Measurements from ENCODE around the gene CCDC149. TPM values are rescaled to one million over a fixed set of nuclear protein-coding genes. Genes with fewer than 3 reads are reported as not detected.

Gene CCDC149
- total and polyA plus RNA-seq, 2 of the 4 experiments (the other 2 are of a cell fraction), result 6.7 to 7.0 TPM

DNA sequence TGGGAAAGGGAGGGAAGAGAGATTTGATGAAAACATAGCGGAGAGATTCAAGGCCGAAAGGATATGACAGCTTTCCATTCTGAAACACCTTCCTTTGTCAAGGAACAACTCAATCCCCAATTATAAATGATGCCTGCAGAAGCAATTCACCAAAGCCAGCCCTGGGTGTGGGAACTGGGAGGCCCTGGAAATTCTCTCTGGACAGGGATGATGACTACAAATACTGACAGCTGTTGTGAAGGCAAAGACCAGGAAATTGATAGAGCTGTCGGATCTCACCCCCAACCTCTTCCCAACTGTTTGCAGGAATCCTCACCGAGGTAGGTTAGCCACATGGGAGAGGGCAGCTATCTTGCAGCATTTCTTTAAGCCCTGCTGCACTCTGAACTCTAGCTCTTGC lies 54.3 kb downstream of the CCDC149 start:
- dilution Hi-C loops (cut with HindIII; ENCODE audit: low sequenced_read_pairs, unreplicated experiment) (no loop called here), in situ Hi-C loops (cut with MboI; ENCODE audit: low sequenced_read_pairs) (no loop called here), intact Hi-C loops (cut with micrococcal nuclease) (loop anchor here (10.0 kb wide), 1 partner anchor 516 kb away; the partner anchor contains the start of gene ANAPC4)
- Histone ChIP-seq H3K4me1 (ENCODE audit: control insufficient read depth, insufficient read depth, low read length) (peaks cover 8% of the 10 kb centered on the region), H3K4me2 (ENCODE audit: low read depth, low read length) (peak overlapping the region; percentile 48), H4K5ac (ENCODE audit: low read depth, low read length) (no peak overlapping the region; the same call in 1 of the 2 replicates), H3K4me3 (ENCODE audit: insufficient read depth, low read depth, low read length) (no peak overlapping the region), H4K91ac (ENCODE audit: insufficient read depth, low read depth, low read length) (peak overlapping the region; percentile 27; the same call in 1 of the 2 replicates), H2BK20ac (ENCODE audit: low read depth, low read length) (peak overlapping the region; percentile 36; the same call in 1 of the 2 replicates), H2BK5ac (ENCODE audit: low read depth, low read length, poor library complexity, severe bottlenecking) (no peak overlapping the region), H3K18ac (ENCODE audit: low read depth, low read length) (peak overlapping the region; percentile 87), H2AK9ac (replicated peaks; ENCODE audit: low read depth, low read length, poor library complexity) (no peak overlapping the region), H4K8ac (ENCODE audit: low read depth in 2 of 2, low read length in 2 of 2) (peak overlapping the region in 1 of 2 experiments; percentile 28; a peak in 1 of 4 replicates), H2AFZ (replicated peaks; ENCODE audit: low read length, poor library complexity) (no peak overlapping the region), H3K23ac (ENCODE audit: low read depth, low read length) (no peak overlapping the region), H3K56ac (ENCODE audit: extremely low read depth, insufficient read depth, low read length) (no peak overlapping the region), H2BK15ac (ENCODE audit: low read depth, low read length) (no peak overlapping the region), H3K27me3 (ENCODE audit: control insufficient read depth, insufficient read depth, low read length) (no peaks in the 10 kb centered on the region), H4K20me1 (ENCODE audit: insufficient read depth, low read length) (no peaks in the 10 kb centered on the region), H2AK5ac (ENCODE audit: low read depth, low read length) (peak overlapping the region; percentile 3; the same call in 1 of the 2 replicates), H3K9me1 (ENCODE audit: insufficient read depth, low read length) (peaks cover 4% of the 10 kb centered on the region; the same call in 1 of the 2 replicates), H3K36me3 (ENCODE audit: control insufficient read depth, insufficient read depth, low read length) (no peaks in the 10 kb centered on the region), H2BK120ac (ENCODE audit: low read depth, low read length) (peak overlapping the region; percentile 36; the same call in 1 of the 2 replicates), H3K79me1 (ENCODE audit: low read depth in 1 of 2, low read length in 2 of 2) (peaks cover 0 to 4% of the 10 kb centered on the region in 2 experiments; a peak in 1 of 4 replicates), H3K9ac (ENCODE audit: low read depth, low read length) (no peak overlapping the region), H3K4ac (ENCODE audit: low read depth, low read length) (0 out of 2 replicates have a peak overlapping the region, but pooled peaks have one; percentile 26), H3K9me3 (ENCODE audit: control insufficient read depth, insufficient read depth, low read length) (peaks cover 4% of the 10 kb centered on the region; the same call in 1 of the 2 replicates), H3K14ac (replicated peaks; ENCODE audit: low read depth, low read length) (peak overlapping the region; percentile 46; the same call in 1 of the 2 replicates), H3K27ac (ENCODE audit: insufficient read depth, low read length) (no peak overlapping the region)
- BruUV-seq (replicated peaks), result no TSS peak
- 100% methylated on average over 2 of the region's 4 CpGs; no CpG with 5 or more reads in 1 of the 2 experiments for WGBS, 2 experiments (ENCODE audit: extremely low coverage in 2 of 2, insufficient read length in 1 of 2)
- ChIA-PET POLR2A (ENCODE audit: unreplicated experiment) (interaction anchor here (0.6 to 0.7 kb wide), 2 partner anchors 19 to 168 kb away, joined by 3 to 5 read pairs; no protein-coding TSS in a partner anchor), CTCF (interaction anchor here (0.9 kb wide), 1 partner anchor 11 kb away, joined by 4 read pairs; no protein-coding TSS in a partner anchor)
- no peak for DNase-seq
- no peak for ATAC-seq (ENCODE audit: low read depth)
- TF ChIP-seq FOS (IDR thresholded peaks at IDR 0.05; ENCODE audit: low read depth, low read length), result no peak
- no peak for TF ChIP-seq MAZ (IDR thresholded peaks at IDR 0.05; ENCODE audit: borderline replicate concordance, low read depth, low read length)
- no peak for TF ChIP-seq RFX5 (IDR thresholded peaks at IDR 0.05; ENCODE audit: low read depth, low read length)
- no peak for TF ChIP-seq MXI1 (IDR thresholded peaks at IDR 0.05; ENCODE audit: borderline replicate concordance, low read depth, low read length)
- TF ChIP-seq MAFK (IDR thresholded peaks at IDR 0.05; ENCODE audit: low read depth, low read length), result no peak
- no peak for TF ChIP-seq ELK1 (IDR thresholded peaks at IDR 0.05; ENCODE audit: borderline replicate concordance, low read depth, low read length)
- TF ChIP-seq NFE2L2 (IDR thresholded peaks at IDR 0.05; ENCODE audit: low read depth, low read length), result no peak
- TF ChIP-seq CEBPB (IDR thresholded peaks at IDR 0.05; ENCODE audit: low read depth, low read length), result no peak
- no peak for TF ChIP-seq POLR2A (IDR thresholded peaks at IDR 0.05; ENCODE audit: low read depth, low read length)
- TF ChIP-seq, protein P1, sequence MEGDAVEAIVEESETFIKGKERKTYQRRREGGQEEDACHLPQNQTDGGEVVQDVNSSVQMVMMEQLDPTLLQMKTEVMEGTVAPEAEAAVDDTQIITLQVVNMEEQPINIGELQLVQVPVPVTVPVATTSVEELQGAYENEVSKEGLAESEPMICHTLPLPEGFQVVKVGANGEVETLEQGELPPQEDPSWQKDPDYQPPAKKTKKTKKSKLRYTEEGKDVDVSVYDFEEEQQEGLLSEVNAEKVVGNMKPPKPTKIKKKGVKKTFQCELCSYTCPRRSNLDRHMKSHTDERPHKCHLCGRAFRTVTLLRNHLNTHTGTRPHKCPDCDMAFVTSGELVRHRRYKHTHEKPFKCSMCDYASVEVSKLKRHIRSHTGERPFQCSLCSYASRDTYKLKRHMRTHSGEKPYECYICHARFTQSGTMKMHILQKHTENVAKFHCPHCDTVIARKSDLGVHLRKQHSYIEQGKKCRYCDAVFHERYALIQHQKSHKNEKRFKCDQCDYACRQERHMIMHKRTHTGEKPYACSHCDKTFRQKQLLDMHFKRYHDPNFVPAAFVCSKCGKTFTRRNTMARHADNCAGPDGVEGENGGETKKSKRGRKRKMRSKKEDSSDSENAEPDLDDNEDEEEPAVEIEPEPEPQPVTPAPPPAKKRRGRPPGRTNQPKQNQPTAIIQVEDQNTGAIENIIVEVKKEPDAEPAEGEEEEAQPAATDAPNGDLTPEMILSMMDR (conservative IDR thresholded peaks at IDR 0.05; ENCODE audit: low read depth, low read length), result no peak
- no peak for TF ChIP-seq RCOR1 (IDR thresholded peaks at IDR 0.05; ENCODE audit: insufficient replicate concordance, low read length)

Measured in IMR-90 (cell line).